ENCODE results near the gene RASA3. TPM values are rescaled to one million over a fixed set of nuclear protein-coding genes. Genes with fewer than 3 reads are reported as not detected.

The RASA3 gene
- total RNA-seq, 2 experiments from 2014 or later: 3.6 to 17.9 TPM

- Histone ChIP-seq H3K4me3 (ENCODE audit: low read depth, low read length, poor library complexity, severe bottlenecking) (no peak overlapping the region), H3K4me2 (ENCODE audit: low read length) (no peak overlapping the region), H2AFZ (ENCODE audit: low read length) (no peak overlapping the region), H3K27ac (ENCODE audit: low read depth, low read length, poor library complexity, severe bottlenecking) (no peak overlapping the region), H3K36me3 (ENCODE audit: insufficient read depth, low read length) (no peaks in the 10 kb centered on the region), H3K79me2 (ENCODE audit: insufficient read depth, low read depth, low read length) (no peaks in the 10 kb centered on the region), H3K4me1 (ENCODE audit: insufficient read depth, low read length, poor library complexity, severe bottlenecking) (peaks cover 9% of the 10 kb centered on the region), H3K9me2 (ENCODE audit: insufficient read depth, low read length) (no peaks in the 10 kb centered on the region), H3K9me3 (ENCODE audit: low read length) (no peaks in the 10 kb centered on the region), H4K20me1 (ENCODE audit: insufficient read depth, low read length) (no peaks in the 10 kb centered on the region)
- CTCF ChIA-PET (ENCODE audit: unreplicated experiment): no interaction called here
- POLR2A ChIA-PET: no interaction called here
- no peak for TF ChIP-seq EZH2phosphoT487 (IDR thresholded peaks at IDR 0.05; ENCODE audit: borderline replicate concordance, low read depth, low read length)
- no peak for TF ChIP-seq CTCF (conservative IDR thresholded peaks at IDR 0.05; ENCODE audit: low read length)
- BruUV-seq (replicated peaks): no TSS peak
- no peak for DNase-seq (ENCODE audit: low spot score)
- intact Hi-C loops (cut with micrococcal nuclease; ENCODE audit: unreplicated experiment): no loop called here
Observed at GRCh38 chr13:114102521-114103288, 29.7 kb downstream of the RASA3 start.

DNA sequence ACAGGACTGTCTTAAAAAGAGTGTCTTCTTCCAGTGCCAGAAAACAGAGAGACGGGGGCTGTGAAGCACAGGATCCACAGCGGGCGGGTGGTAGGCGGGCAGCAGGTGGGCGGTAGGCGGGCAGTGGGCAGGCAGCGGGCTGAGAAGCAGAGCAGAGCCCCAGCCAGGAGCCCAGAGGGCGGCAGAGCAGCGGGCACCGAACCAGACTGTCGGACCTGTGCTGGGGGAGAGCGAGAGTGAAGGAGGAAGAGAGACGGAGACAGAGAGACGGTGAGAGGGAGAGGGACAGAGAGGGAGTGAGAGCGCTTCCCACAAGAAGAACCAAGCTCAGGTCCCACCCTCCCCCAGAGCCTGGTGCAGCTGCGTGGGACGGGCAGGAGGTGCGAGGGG lies 30.3 kb downstream of the RASA3 start:
- Histone ChIP-seq H3K4me1 (ENCODE audit: insufficient read depth, low read length, poor library complexity, severe bottlenecking) (peaks cover 9% of the 10 kb centered on the region), H3K79me2 (ENCODE audit: insufficient read depth, low read depth, low read length) (no peaks in the 10 kb centered on the region), H3K36me3 (ENCODE audit: insufficient read depth, low read length) (no peaks in the 10 kb centered on the region), H3K9me3 (ENCODE audit: low read length) (no peaks in the 10 kb centered on the region), H3K4me3 (ENCODE audit: low read depth, low read length, poor library complexity, severe bottlenecking) (no peak overlapping the region), H3K9me2 (ENCODE audit: insufficient read depth, low read length) (no peaks in the 10 kb centered on the region), H3K4me2 (ENCODE audit: low read length) (no peak overlapping the region), H3K27ac (ENCODE audit: low read depth, low read length, poor library complexity, severe bottlenecking) (no peak overlapping the region), H4K20me1 (ENCODE audit: insufficient read depth, low read length) (no peaks in the 10 kb centered on the region), H2AFZ (ENCODE audit: low read length) (no peak overlapping the region)
- TF ChIP-seq EZH2phosphoT487 (IDR thresholded peaks at IDR 0.05; ENCODE audit: borderline replicate concordance, low read depth, low read length) (no peak), CTCF (conservative IDR thresholded peaks at IDR 0.05; ENCODE audit: low read length) (no peak)
- ChIA-PET POLR2A (no interaction called here), CTCF (ENCODE audit: unreplicated experiment) (no interaction called here)
- no TSS peak for BruUV-seq (replicated peaks)
- no peak for DNase-seq (ENCODE audit: low spot score)
- intact Hi-C loops (cut with micrococcal nuclease; ENCODE audit: unreplicated experiment): no loop called here

- H4K20me1 ChIP-seq (ENCODE audit: insufficient read depth, low read length): no peaks in the 10 kb centered on the region
- TF ChIP-seq EZH2phosphoT487 (IDR thresholded peaks at IDR 0.05; ENCODE audit: borderline replicate concordance, low read depth, low read length) (no peak), CTCF (conservative IDR thresholded peaks at IDR 0.05; ENCODE audit: low read length) (no peak)
- H3K9me2 ChIP-seq (ENCODE audit: insufficient read depth, low read length): no peaks in the 10 kb centered on the region
- no peaks in the 10 kb centered on the region for H3K9me3 ChIP-seq (ENCODE audit: low read length)
- no peak for DNase-seq (ENCODE audit: low spot score)
- BruUV-seq (replicated peaks): no TSS peak
- H3K36me3 ChIP-seq (ENCODE audit: insufficient read depth, low read length): no peaks in the 10 kb centered on the region
- peaks cover 9% of the 10 kb centered on the region for H3K4me1 ChIP-seq (ENCODE audit: insufficient read depth, low read length, poor library complexity, severe bottlenecking)
- H2AFZ ChIP-seq (ENCODE audit: low read length): no peak overlapping the region
- CTCF ChIA-PET (ENCODE audit: unreplicated experiment): no interaction called here
- H3K4me2 ChIP-seq (ENCODE audit: low read length): no peak overlapping the region
- H3K27ac ChIP-seq (ENCODE audit: low read depth, low read length, poor library complexity, severe bottlenecking): no peak overlapping the region
- no peak overlapping the region for H3K4me3 ChIP-seq (ENCODE audit: low read depth, low read length, poor library complexity, severe bottlenecking)
- H3K79me2 ChIP-seq (ENCODE audit: insufficient read depth, low read depth, low read length): no peaks in the 10 kb centered on the region
- POLR2A ChIA-PET: no interaction called here
- intact Hi-C loops (cut with micrococcal nuclease; ENCODE audit: unreplicated experiment): no loop called here
Observed at GRCh38 chr13:114101358-114102130, 30.9 kb downstream of the RASA3 start.
